ENCODE results near the gene GTF2F2.

GTF2F2 gene

GRCh38 chr13:45174478-45174877 is 54.2 kb downstream of the GTF2F2 start:
- Histone ChIP-seq H3K27me3 (replicated peaks; ENCODE audit: control insufficient read depth, insufficient read depth, low read length) (no peaks in the 10 kb centered on the region), H3K36me3 (ENCODE audit: control insufficient read depth, insufficient read depth, low read length) (no peaks in the 10 kb centered on the region; the same call in 1 of the 2 replicates), H3K4me3 (replicated peaks; ENCODE audit: low read depth, low read length) (no peak overlapping the region)
- TF ChIP-seq, protein P1, sequence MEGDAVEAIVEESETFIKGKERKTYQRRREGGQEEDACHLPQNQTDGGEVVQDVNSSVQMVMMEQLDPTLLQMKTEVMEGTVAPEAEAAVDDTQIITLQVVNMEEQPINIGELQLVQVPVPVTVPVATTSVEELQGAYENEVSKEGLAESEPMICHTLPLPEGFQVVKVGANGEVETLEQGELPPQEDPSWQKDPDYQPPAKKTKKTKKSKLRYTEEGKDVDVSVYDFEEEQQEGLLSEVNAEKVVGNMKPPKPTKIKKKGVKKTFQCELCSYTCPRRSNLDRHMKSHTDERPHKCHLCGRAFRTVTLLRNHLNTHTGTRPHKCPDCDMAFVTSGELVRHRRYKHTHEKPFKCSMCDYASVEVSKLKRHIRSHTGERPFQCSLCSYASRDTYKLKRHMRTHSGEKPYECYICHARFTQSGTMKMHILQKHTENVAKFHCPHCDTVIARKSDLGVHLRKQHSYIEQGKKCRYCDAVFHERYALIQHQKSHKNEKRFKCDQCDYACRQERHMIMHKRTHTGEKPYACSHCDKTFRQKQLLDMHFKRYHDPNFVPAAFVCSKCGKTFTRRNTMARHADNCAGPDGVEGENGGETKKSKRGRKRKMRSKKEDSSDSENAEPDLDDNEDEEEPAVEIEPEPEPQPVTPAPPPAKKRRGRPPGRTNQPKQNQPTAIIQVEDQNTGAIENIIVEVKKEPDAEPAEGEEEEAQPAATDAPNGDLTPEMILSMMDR (IDR thresholded peaks at IDR 0.05; ENCODE audit: insufficient read depth, low read length, poor library complexity, severe bottlenecking): no peak
- DNase-seq (ENCODE audit: extremely low read depth, insufficient read length): no peak

DNA sequence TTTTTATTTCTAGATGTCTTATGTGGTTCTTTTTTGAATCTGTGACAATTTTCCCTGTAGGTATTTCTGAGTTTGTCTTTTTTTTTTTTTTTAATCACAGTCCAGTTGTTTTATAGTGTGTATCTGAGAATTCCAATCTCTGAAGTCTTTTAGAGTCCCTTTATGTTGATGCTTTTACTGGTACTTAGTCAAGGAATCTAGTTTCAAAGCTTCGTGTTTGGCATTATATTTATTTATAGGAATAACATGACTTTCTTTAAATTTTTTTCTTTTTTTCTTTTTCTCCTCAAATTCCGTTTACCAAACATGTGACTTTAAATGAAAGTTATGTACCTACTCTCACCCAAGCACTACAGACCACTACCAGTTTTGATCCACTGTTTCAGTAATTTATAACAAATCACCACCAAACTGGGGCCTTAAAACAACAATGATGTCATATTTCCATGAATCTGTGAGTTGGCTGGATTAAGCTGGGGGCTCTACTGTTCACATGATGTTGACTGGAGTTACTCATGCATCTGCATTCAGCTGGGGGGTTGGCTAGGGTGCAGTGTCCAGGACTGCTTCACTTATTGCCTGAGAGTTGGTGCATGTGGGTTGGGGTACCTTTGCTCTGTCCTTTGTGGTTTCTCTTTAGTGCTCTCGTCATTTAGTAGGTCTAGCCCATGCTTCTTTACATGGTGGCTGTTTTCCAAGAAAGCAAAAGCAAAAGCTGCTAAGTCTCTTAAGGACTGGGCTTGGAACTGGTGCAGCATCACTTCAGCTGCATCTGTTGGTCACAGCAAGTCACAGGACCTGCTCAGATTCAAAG is 58.2 kb downstream of the GTF2F2 start:
- TF ChIP-seq, protein P1 (IDR thresholded peaks at IDR 0.05; ENCODE audit: insufficient read depth, low read length, poor library complexity, severe bottlenecking): no peak
- Histone ChIP-seq H3K27me3 (replicated peaks; ENCODE audit: control insufficient read depth, insufficient read depth, low read length) (no peaks in the 10 kb centered on the region), H3K4me3 (replicated peaks; ENCODE audit: low read depth, low read length) (no peak overlapping the region), H3K36me3 (ENCODE audit: control insufficient read depth, insufficient read depth, low read length) (no peaks in the 10 kb centered on the region)
- DNase-seq (ENCODE audit: extremely low read depth, insufficient read length): no peak

DNA sequence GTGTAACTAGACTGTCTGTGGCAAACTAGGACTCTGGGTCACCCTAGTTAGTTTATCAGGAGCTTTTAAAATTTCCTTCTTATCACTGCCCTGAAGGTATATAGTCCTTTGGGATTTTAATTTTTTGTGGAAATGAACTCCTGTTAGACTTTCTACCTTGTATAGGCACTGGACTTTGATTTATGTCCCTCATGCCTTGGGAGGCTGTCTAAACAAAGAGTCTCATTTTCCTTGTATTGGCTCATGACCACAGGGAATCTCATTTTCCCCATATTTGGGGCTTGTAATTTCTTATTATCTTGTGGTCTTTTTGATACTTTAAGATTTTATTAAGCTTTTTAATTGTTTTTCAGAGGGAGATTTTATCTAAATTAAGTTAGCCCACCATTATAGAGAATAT is 59.1 kb downstream of the GTF2F2 start:
- no peak for DNase-seq (ENCODE audit: extremely low read depth, insufficient read length)
- H3K36me3 ChIP-seq (ENCODE audit: control insufficient read depth, insufficient read depth, low read length): no peaks in the 10 kb centered on the region
- H3K27me3 ChIP-seq (replicated peaks; ENCODE audit: control insufficient read depth, insufficient read depth, low read length): no peaks in the 10 kb centered on the region
- TF ChIP-seq, protein P1 (IDR thresholded peaks at IDR 0.05; ENCODE audit: insufficient read depth, low read length, poor library complexity, severe bottlenecking): no peak
- H3K4me3 ChIP-seq (replicated peaks; ENCODE audit: low read depth, low read length): no peak overlapping the region

- Histone ChIP-seq H3K4me3 (replicated peaks; ENCODE audit: low read depth, low read length) (no peak overlapping the region), H3K27me3 (replicated peaks; ENCODE audit: control insufficient read depth, insufficient read depth, low read length) (no peaks in the 10 kb centered on the region), H3K36me3 (ENCODE audit: control insufficient read depth, insufficient read depth, low read length) (no peaks in the 10 kb centered on the region)
- TF ChIP-seq, protein P1 (IDR thresholded peaks at IDR 0.05; ENCODE audit: insufficient read depth, low read length, poor library complexity, severe bottlenecking): no peak
- DNase-seq (ENCODE audit: extremely low read depth, insufficient read length): no peak
Measured at GRCh38 chr13:45180303-45180702, 60.0 kb downstream of the GTF2F2 start.

DNA sequence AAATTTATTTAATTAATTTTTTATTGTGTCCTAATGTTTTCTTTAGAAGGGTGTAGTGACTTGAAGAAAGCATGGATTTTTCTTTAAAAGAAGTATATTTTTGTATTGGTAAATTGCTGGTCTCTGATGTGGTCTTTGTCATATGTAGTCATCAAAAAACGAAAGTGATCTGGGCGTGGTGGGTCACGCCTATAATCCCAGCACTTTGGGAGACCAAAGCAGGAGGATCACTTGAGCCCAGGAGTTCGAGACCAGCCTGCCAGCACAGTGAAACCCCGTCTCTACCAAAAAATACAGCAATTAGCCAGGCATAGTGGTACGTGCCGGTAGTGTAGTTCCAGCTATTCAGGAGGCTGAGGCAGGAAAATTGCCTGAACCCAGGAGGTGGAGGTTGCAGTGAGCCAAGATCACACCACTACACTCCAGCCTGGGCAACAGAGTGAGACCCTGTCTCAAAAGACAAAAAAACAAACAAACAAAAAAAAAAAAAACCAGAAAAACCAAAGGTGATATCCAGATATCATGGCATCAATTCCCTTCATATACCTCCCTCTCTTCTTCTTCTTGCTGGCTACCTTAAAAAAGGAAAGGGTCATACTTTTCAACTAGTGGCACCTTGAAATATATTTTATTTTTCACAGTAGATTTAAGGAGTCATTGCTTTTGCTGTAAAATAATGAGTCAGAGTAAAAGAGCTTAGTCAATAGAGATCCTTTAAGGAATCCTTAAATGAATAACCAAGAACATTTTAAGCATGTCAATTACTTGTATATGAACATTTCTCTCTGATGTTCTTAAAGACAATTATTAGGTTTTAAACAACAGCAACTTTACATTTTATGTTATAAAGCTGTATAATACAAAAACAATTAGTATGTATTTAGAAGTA is 60.6 kb downstream of the GTF2F2 start:
- no peaks in the 10 kb centered on the region for H3K36me3 ChIP-seq (ENCODE audit: control insufficient read depth, insufficient read depth, low read length)
- no peaks in the 10 kb centered on the region for H3K27me3 ChIP-seq (replicated peaks; ENCODE audit: control insufficient read depth, insufficient read depth, low read length)
- TF ChIP-seq, protein P1 (IDR thresholded peaks at IDR 0.05; ENCODE audit: insufficient read depth, low read length, poor library complexity, severe bottlenecking): no peak
- H3K4me3 ChIP-seq (replicated peaks; ENCODE audit: low read depth, low read length): no peak overlapping the region
- DNase-seq (ENCODE audit: extremely low read depth, insufficient read length): no peak

All from GM06990 (cell line).